ENCODE measurements around the gene OR6J1.
"Not testable (repeated sequence)": the region's sequence is repeated elsewhere in the genome, so short reads cannot be mapped to it uniquely, and the experiment has no call there.

Gene OR6J1

GRCh38 chr14:22678221-22678620 lies 34.1 kb upstream of the OR6J1 start:
- Histone ChIP-seq H3K9me3 (no peaks in the 10 kb centered on the region), H3K4me1 (ENCODE audit: control insufficient read depth in 1 of 2, insufficient read depth in 1 of 2, low read depth in 1 of 2, low read length in 1 of 2) (no peaks in the 10 kb centered on the region), H3K27me3 (peaks cover 11% of the 10 kb centered on the region), H3K27ac (no peak overlapping the region), H3K4me3 (ENCODE audit: low read depth in 1 of 2, low read length in 1 of 2) (no peak overlapping the region), H3K36me3 (no peaks in the 10 kb centered on the region)
- TF ChIP-seq CTCF (IDR thresholded peaks at IDR 0.05): no peak

GRCh38 chr14:22677551-22677950 lies 33.4 kb upstream of the OR6J1 start:
- not testable (repeated sequence) for H3K4me3 ChIP-seq (ENCODE audit: low read depth in 1 of 2, low read length in 1 of 2); H3K27me3 ChIP-seq; H3K9me3 ChIP-seq; H3K4me1 ChIP-seq (ENCODE audit: control insufficient read depth in 1 of 2, insufficient read depth in 1 of 2, low read depth in 1 of 2, low read length in 1 of 2); H3K27ac ChIP-seq; H3K36me3 ChIP-seq

GRCh38 chr14:22671622-22672021 lies 27.5 kb upstream of the OR6J1 start:
- Histone ChIP-seq H3K9me3 (no peaks in the 10 kb centered on the region), H3K36me3 (no peaks in the 10 kb centered on the region), H3K4me1 (ENCODE audit: control insufficient read depth in 1 of 2, insufficient read depth in 1 of 2, low read depth in 1 of 2, low read length in 1 of 2) (no peaks in the 10 kb centered on the region), H3K27me3 (no peaks in the 10 kb centered on the region), H3K27ac (no peak overlapping the region), H3K4me3 (ENCODE audit: low read depth in 1 of 2, low read length in 1 of 2) (no peak overlapping the region)
- TF ChIP-seq CTCF (IDR thresholded peaks at IDR 0.05): no peak

- Histone ChIP-seq H3K27ac (no peak overlapping the region), H3K4me1 (ENCODE audit: control insufficient read depth in 1 of 2, insufficient read depth in 1 of 2, low read depth in 1 of 2, low read length in 1 of 2) (no peaks in the 10 kb centered on the region)
- no peak for TF ChIP-seq CTCF (IDR thresholded peaks at IDR 0.05)
Observed at GRCh38 chr14:22668863-22669262, 24.7 kb upstream of the OR6J1 start.

GRCh38 chr14:22668417-22668816 lies 24.3 kb upstream of the OR6J1 start:
- Histone ChIP-seq H3K27me3 (no peaks in the 10 kb centered on the region), H3K9me3 (no peaks in the 10 kb centered on the region), H3K4me3 (ENCODE audit: low read depth in 1 of 2, low read length in 1 of 2) (no peak overlapping the region), H3K27ac (no peak overlapping the region), H3K36me3 (no peaks in the 10 kb centered on the region), H3K4me1 (ENCODE audit: control insufficient read depth in 1 of 2, insufficient read depth in 1 of 2, low read depth in 1 of 2, low read length in 1 of 2) (no peaks in the 10 kb centered on the region)
- TF ChIP-seq CTCF (IDR thresholded peaks at IDR 0.05): no peak

More at GRCh38 chr14:22668863-22669262, 24.7 kb upstream of the OR6J1 start:
- Histone ChIP-seq H3K27me3 (no peaks in the 10 kb centered on the region), H3K4me3 (ENCODE audit: low read depth in 1 of 2, low read length in 1 of 2) (no peak overlapping the region), H3K9me3 (no peaks in the 10 kb centered on the region), H3K36me3 (no peaks in the 10 kb centered on the region)

- no peak for TF ChIP-seq CTCF (IDR thresholded peaks at IDR 0.05)
- H3K36me3 ChIP-seq: no peaks in the 10 kb centered on the region
- no peak overlapping the region for H3K4me3 ChIP-seq (ENCODE audit: low read depth in 1 of 2, low read length in 1 of 2)
- no peak overlapping the region for H3K27ac ChIP-seq
- no peaks in the 10 kb centered on the region for H3K27me3 ChIP-seq
- H3K4me1 ChIP-seq (ENCODE audit: control insufficient read depth in 1 of 2, insufficient read depth in 1 of 2, low read depth in 1 of 2, low read length in 1 of 2): no peaks in the 10 kb centered on the region
- no peaks in the 10 kb centered on the region for H3K9me3 ChIP-seq
Observed at GRCh38 chr14:22667881-22668280, 23.7 kb upstream of the OR6J1 start.

Data from neutrophil (primary cell).